ENCODE results near the gene LNPEP.

The LNPEP gene

GRCh38 chr5:96973532-96974401 is 37.9 kb downstream of the LNPEP start:
- H3F3A ChIP-seq (ENCODE audit: insufficient read depth): peaks cover 36% of the 10 kb centered on the region; the same call in 1 of the 2 replicates
- H3K36me3 ChIP-seq (ENCODE audit: low read length): peaks cover 11% of the 10 kb centered on the region
- H3K4me2 ChIP-seq (ENCODE audit: low read depth, low read length, poor library complexity, severe bottlenecking): peak overlapping the region; percentile 62
- H3K9ac ChIP-seq (ENCODE audit: low read length): no peak overlapping the region
- H2AFZ ChIP-seq (ENCODE audit: low read depth, low read length, severe bottlenecking): no peak overlapping the region
- no peak overlapping the region for H3K4me3 ChIP-seq (ENCODE audit: insufficient read depth, low read length, poor library complexity, severe bottlenecking)
- peaks cover 100% of the 10 kb centered on the region for H3K79me2 ChIP-seq (ENCODE audit: insufficient read depth, low read length)
- no peak for TF ChIP-seq EZH2phosphoT487 (conservative IDR thresholded peaks at IDR 0.05; ENCODE audit: low read length)
- TF ChIP-seq, protein P1, sequence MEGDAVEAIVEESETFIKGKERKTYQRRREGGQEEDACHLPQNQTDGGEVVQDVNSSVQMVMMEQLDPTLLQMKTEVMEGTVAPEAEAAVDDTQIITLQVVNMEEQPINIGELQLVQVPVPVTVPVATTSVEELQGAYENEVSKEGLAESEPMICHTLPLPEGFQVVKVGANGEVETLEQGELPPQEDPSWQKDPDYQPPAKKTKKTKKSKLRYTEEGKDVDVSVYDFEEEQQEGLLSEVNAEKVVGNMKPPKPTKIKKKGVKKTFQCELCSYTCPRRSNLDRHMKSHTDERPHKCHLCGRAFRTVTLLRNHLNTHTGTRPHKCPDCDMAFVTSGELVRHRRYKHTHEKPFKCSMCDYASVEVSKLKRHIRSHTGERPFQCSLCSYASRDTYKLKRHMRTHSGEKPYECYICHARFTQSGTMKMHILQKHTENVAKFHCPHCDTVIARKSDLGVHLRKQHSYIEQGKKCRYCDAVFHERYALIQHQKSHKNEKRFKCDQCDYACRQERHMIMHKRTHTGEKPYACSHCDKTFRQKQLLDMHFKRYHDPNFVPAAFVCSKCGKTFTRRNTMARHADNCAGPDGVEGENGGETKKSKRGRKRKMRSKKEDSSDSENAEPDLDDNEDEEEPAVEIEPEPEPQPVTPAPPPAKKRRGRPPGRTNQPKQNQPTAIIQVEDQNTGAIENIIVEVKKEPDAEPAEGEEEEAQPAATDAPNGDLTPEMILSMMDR (IDR thresholded peaks at IDR 0.05; ENCODE audit: insufficient read depth, low read length, poor library complexity, severe bottlenecking): no peak
- peak overlapping the region; percentile 47 for H3K27ac ChIP-seq (ENCODE audit: low read depth, low read length)
- peaks cover 39% of the 10 kb centered on the region for H4K20me1 ChIP-seq (ENCODE audit: low read depth, low read length)
- H3K27me3 ChIP-seq (ENCODE audit: low read length): no peaks in the 10 kb centered on the region
- H3K9me2 ChIP-seq (replicated peaks; ENCODE audit: insufficient read depth, low read length): no peaks in the 10 kb centered on the region
- no peaks in the 10 kb centered on the region for H3K9me3 ChIP-seq (ENCODE audit: insufficient read depth, low read length)

- H2AFZ ChIP-seq (ENCODE audit: low read depth, low read length, severe bottlenecking): no peak overlapping the region
- no peak overlapping the region for H3K4me3 ChIP-seq (ENCODE audit: insufficient read depth, low read length, poor library complexity, severe bottlenecking)
- H3K27ac ChIP-seq (ENCODE audit: low read depth, low read length): peak overlapping the region; percentile 47; the same call in 1 of the 2 replicates
- no peaks in the 10 kb centered on the region for H3K9me2 ChIP-seq (replicated peaks; ENCODE audit: insufficient read depth, low read length)
- peaks cover 30% of the 10 kb centered on the region for H3K36me3 ChIP-seq (ENCODE audit: low read length)
- H4K20me1 ChIP-seq (ENCODE audit: low read depth, low read length): peaks cover 43% of the 10 kb centered on the region
- H3K9ac ChIP-seq (ENCODE audit: low read length): no peak overlapping the region
- TF ChIP-seq, protein P1 (IDR thresholded peaks at IDR 0.05; ENCODE audit: insufficient read depth, low read length, poor library complexity, severe bottlenecking): no peak
- no peak for TF ChIP-seq EZH2phosphoT487 (conservative IDR thresholded peaks at IDR 0.05; ENCODE audit: low read length)
- H3K9me3 ChIP-seq (ENCODE audit: insufficient read depth, low read length): no peaks in the 10 kb centered on the region
- H3K79me2 ChIP-seq (ENCODE audit: insufficient read depth, low read length): peaks cover 100% of the 10 kb centered on the region
- H3K27me3 ChIP-seq (ENCODE audit: low read length): no peaks in the 10 kb centered on the region
- peak overlapping the region; percentile 6 for H3K4me2 ChIP-seq (ENCODE audit: low read depth, low read length, poor library complexity, severe bottlenecking)
- peaks cover 34% of the 10 kb centered on the region; the same call in 1 of the 2 replicates for H3F3A ChIP-seq (ENCODE audit: insufficient read depth)
Measured at GRCh38 chr5:96975656-96976055, 39.8 kb downstream of the LNPEP start.

GRCh38 chr5:96977228-96977627 is 41.3 kb downstream of the LNPEP start:
- H3K4me3 ChIP-seq (ENCODE audit: insufficient read depth, low read length, poor library complexity, severe bottlenecking): no peak overlapping the region
- peaks cover 100% of the 10 kb centered on the region for H3K79me2 ChIP-seq (ENCODE audit: insufficient read depth, low read length)

More at GRCh38 chr5:96977228-96977627, 41.3 kb downstream of the LNPEP start:
- H4K20me1 ChIP-seq (ENCODE audit: low read depth, low read length): peaks cover 46% of the 10 kb centered on the region
- no peak overlapping the region for H2AFZ ChIP-seq (ENCODE audit: low read depth, low read length, severe bottlenecking)
- peaks cover 44% of the 10 kb centered on the region for H3K36me3 ChIP-seq (ENCODE audit: low read length)
- H3K27me3 ChIP-seq (ENCODE audit: low read length): no peaks in the 10 kb centered on the region
- TF ChIP-seq EZH2phosphoT487 (conservative IDR thresholded peaks at IDR 0.05; ENCODE audit: low read length): no peak
- TF ChIP-seq, protein P1 (IDR thresholded peaks at IDR 0.05; ENCODE audit: insufficient read depth, low read length, poor library complexity, severe bottlenecking): no peak
- no peak overlapping the region for H3K27ac ChIP-seq (ENCODE audit: low read depth, low read length)
- H3K9me3 ChIP-seq (ENCODE audit: insufficient read depth, low read length): no peaks in the 10 kb centered on the region
- no peak overlapping the region for H3K4me2 ChIP-seq (ENCODE audit: low read depth, low read length, poor library complexity, severe bottlenecking)
- no peaks in the 10 kb centered on the region for H3K9me2 ChIP-seq (replicated peaks; ENCODE audit: insufficient read depth, low read length)
- H3K9ac ChIP-seq (ENCODE audit: low read length): no peak overlapping the region
- peaks cover 23% of the 10 kb centered on the region; the same call in 1 of the 2 replicates for H3F3A ChIP-seq (ENCODE audit: insufficient read depth)

All from SU-DHL-6 (cell line).